Keratinocyte (primary cell): ENCODE data around the gene DFFA.
"Not testable (repeated sequence)": the region's sequence is repeated elsewhere in the genome, so short reads cannot be mapped to it uniquely, and the experiment has no call there.

ENCODE experiments used
- CTCF ChIP-seq, 3 experiments: IDR thresholded peaks in 1 of 3; conservative IDR thresholded peaks in 1 of 3; optimal IDR thresholded peaks in 1 of 3; 2 replicates in 2 of 3; 3 replicates in 1 of 3; pipeline versions ENCODE3 to v1.5.1; 2011; ENCODE audit warnings: low read length in 3 of 3, mild to moderate bottlenecking in 3 of 3, moderate library complexity in 2 of 3, control low read depth in 1 of 3, inconsistent platforms in 1 of 3; ENCODE audit not compliant: insufficient read depth in 2 of 3; ENCODE audit errors: extremely low read depth in 1 of 3
- EZH2 ChIP-seq: IDR thresholded peaks from one replicate; pipeline ENCODE4 v1.6.1; 2012; ENCODE audit warnings: inconsistent platforms, mild to moderate bottlenecking, low read length, moderate library complexity

- not testable (repeated sequence) for TF ChIP-seq CTCF (optimal IDR thresholded peaks at IDR 0.05 in 1 of 3, IDR thresholded peaks at IDR 0.05 in 1 of 3, conservative IDR thresholded peaks at IDR 0.05 in 1 of 3; ENCODE audit: extremely low read depth in 1 of 3, insufficient read depth in 2 of 3, low read length in 3 of 3); EZH2
Observed at GRCh38 chr1:10418741-10419140, 53.6 kb downstream of the DFFA start.
